ENCODE measurements around the gene SMG1. TPM values are rescaled to one million over a fixed set of nuclear protein-coding genes. Genes with fewer than 3 reads are reported as not detected.

Gene SMG1
- total RNA-seq, 3 donors from 2014 or later = 107 to 132 (median 110) TPM

DNA sequence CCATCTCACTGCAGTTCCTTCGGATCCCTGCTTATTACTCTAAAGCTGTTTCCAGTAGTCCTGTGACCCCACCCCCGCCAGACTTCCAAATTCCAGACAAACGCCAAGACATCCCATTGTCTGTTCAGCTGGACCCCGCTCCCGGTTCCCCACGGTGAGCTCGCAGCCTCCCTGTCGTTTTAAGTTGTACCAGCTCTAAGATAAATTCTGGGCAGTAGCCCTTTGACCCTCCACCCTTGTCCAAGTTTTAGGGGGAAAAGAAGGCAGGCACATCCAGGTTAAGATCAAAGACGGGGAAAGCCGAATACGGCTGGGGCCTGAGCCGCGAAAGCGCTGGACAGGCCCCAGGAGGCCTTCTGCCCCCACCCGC, 125.4 kb downstream of the SMG1 start:
- Histone ChIP-seq H3K4me1 (no peaks in the 10 kb centered on the region), H3K27ac (peak overlapping the region; percentile 90 to 96), H3K4me3 (peak overlapping the region; percentile 93 to 99 (median 97)), H3K36me3 (no peaks in the 10 kb centered on the region), H3K27me3 (no peaks in the 10 kb centered on the region), H3K9me3 (no peaks in the 10 kb centered on the region)
- intact Hi-C loops (cut with DNase I; ENCODE audit: low total_unique reads) = no loop called here
- TF ChIP-seq POLR2AphosphoS5 (IDR thresholded peaks at IDR 0.05) = no peak
- TF ChIP-seq, protein P1, sequence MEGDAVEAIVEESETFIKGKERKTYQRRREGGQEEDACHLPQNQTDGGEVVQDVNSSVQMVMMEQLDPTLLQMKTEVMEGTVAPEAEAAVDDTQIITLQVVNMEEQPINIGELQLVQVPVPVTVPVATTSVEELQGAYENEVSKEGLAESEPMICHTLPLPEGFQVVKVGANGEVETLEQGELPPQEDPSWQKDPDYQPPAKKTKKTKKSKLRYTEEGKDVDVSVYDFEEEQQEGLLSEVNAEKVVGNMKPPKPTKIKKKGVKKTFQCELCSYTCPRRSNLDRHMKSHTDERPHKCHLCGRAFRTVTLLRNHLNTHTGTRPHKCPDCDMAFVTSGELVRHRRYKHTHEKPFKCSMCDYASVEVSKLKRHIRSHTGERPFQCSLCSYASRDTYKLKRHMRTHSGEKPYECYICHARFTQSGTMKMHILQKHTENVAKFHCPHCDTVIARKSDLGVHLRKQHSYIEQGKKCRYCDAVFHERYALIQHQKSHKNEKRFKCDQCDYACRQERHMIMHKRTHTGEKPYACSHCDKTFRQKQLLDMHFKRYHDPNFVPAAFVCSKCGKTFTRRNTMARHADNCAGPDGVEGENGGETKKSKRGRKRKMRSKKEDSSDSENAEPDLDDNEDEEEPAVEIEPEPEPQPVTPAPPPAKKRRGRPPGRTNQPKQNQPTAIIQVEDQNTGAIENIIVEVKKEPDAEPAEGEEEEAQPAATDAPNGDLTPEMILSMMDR (IDR thresholded peaks at IDR 0.05) = no peak
- TF ChIP-seq POLR2A (IDR thresholded peaks at IDR 0.05) = no peak
- no peak for DNase-seq (ENCODE audit: low spot score in 2 of 2)

DNA sequence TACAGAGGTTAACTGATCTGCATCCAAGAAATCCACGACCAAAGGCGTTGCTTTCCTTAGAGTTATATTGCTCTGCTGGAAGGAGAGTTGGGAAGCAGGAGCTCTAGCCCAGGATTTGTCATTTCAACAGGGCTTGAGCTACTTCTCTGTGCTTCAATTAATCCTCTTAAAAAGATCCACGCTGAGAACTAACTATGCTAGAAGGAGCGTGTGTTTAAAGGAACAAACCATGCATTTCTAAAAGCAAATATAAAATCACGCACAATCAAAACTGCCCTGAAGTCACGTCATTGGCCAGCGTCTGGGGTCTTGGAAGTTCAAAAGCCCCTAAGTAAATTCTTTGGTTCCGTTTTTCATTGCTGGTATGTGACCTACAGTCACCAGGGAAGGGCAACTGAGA, 125.9 kb downstream of the SMG1 start:
- intact Hi-C loops (cut with DNase I; ENCODE audit: low total_unique reads) = no loop called here
- peak overlapping the region; percentile 90 to 96 for H3K27ac ChIP-seq
- no peaks in the 10 kb centered on the region for H3K27me3 ChIP-seq
- TF ChIP-seq POLR2AphosphoS5 (IDR thresholded peaks at IDR 0.05) = no peak
- TF ChIP-seq, protein P1 (IDR thresholded peaks at IDR 0.05) = no peak
- TF ChIP-seq POLR2A (IDR thresholded peaks at IDR 0.05) = no peak
- no peak for DNase-seq (ENCODE audit: low spot score in 2 of 2)
- H3K36me3 ChIP-seq = no peaks in the 10 kb centered on the region
- H3K9me3 ChIP-seq = no peaks in the 10 kb centered on the region
- H3K4me1 ChIP-seq = no peaks in the 10 kb centered on the region
- H3K4me3 ChIP-seq = peak overlapping the region; percentile 93 to 99 (median 97)

DNA sequence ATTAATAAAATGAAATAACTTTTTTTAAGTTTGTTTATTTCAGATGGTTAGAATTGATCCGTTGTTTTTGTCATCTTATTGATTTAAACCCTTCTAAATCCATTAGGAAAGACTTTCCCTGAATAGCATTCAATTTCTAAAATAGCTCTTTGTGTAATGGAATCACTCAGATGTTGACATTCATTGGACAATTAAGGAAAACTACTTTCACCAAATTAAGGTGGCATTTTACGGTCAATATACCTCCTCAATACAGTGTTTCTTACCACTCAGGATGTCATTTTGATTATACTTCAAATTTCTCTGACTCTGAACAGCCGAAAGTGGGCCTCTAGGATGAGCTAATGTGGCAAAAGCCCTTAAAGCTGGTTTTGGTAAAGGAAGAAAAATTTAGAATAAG, 126.7 kb downstream of the SMG1 start:
- Histone ChIP-seq H3K27me3 (no peaks in the 10 kb centered on the region), H3K27ac (no peak overlapping the region), H3K9me3 (no peaks in the 10 kb centered on the region), H3K36me3 (no peaks in the 10 kb centered on the region), H3K4me3 (peak overlapping the region; percentile 1 to 97 (median 93)), H3K4me1 (no peaks in the 10 kb centered on the region)
- TF ChIP-seq POLR2AphosphoS5 (IDR thresholded peaks at IDR 0.05) (no peak), POLR2A (IDR thresholded peaks at IDR 0.05) (no peak)
- TF ChIP-seq, protein P1 (IDR thresholded peaks at IDR 0.05) = no peak
- intact Hi-C loops (cut with DNase I; ENCODE audit: low total_unique reads) = no loop called here
- DNase-seq (ENCODE audit: low spot score in 2 of 2) = no peak

DNA sequence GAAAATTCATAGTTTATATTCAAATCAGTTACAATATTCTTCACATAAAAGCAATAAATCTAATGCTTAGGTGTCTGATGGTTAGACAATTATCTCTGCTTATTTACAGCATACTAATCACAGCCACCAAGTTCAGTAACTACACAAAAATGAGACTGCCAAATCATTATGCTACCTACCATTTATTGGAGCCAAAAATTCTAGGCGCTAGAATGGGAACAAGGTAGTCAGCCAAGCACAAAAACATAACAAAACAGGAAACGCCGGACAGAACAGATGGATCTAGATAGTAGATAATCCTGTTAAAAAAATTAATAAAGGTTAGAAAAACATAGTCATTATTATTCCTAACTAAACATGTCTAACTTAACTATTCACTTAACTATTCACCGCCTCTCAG, 128.5 kb downstream of the SMG1 start:
- no peak for TF ChIP-seq POLR2AphosphoS5 (IDR thresholded peaks at IDR 0.05)
- TF ChIP-seq, protein P1 (IDR thresholded peaks at IDR 0.05) = no peak
- Histone ChIP-seq H3K36me3 (no peaks in the 10 kb centered on the region), H3K27me3 (no peaks in the 10 kb centered on the region), H3K4me3 (no peak overlapping the region), H3K4me1 (no peaks in the 10 kb centered on the region), H3K27ac (peak overlapping the region in 1 of 2 donors; percentile 11), H3K9me3 (no peaks in the 10 kb centered on the region)
- intact Hi-C loops (cut with DNase I; ENCODE audit: low total_unique reads) = no loop called here
- DNase-seq (ENCODE audit: low spot score in 2 of 2) = no peak

DNA sequence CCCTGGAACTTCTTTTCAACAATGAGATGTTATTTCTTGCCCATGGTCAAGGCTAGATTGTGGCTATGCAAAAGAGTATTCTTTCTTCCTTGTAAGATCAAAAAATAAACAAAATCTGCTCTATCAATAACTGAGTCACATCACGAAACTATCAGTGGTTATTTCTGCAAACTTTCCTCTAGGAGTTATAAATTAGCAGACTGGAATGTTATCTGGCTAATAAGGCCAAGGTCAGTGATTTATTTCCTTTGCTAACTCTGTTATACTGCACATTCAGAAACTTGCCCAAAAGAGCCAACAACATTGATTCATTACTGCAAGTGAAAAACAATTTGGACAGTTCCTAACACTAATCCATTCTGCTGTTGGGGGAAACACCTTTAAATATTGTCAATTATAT, 129.8 kb downstream of the SMG1 start:
- Histone ChIP-seq H3K4me3 (no peak overlapping the region), H3K27ac (no peak overlapping the region), H3K9me3 (no peaks in the 10 kb centered on the region), H3K4me1 (no peaks in the 10 kb centered on the region), H3K27me3 (no peaks in the 10 kb centered on the region), H3K36me3 (no peaks in the 10 kb centered on the region)
- intact Hi-C loops (cut with DNase I; ENCODE audit: low total_unique reads) = no loop called here
- DNase-seq (ENCODE audit: low spot score in 2 of 2) = no peak
- TF ChIP-seq, protein P1 (IDR thresholded peaks at IDR 0.05) = no peak
- TF ChIP-seq POLR2A (IDR thresholded peaks at IDR 0.05) = no peak
- no peak for TF ChIP-seq POLR2AphosphoS5 (IDR thresholded peaks at IDR 0.05)

All from breast epithelium (tissue), 4 donors.